ENCODE measurements around the gene SIRT4. TPM values are rescaled to one million over a fixed set of nuclear protein-coding genes. Genes with fewer than 3 reads are reported as not detected.

SIRT4 gene
- total RNA-seq, 1 experiment from 2014 or later = 2.8 TPM

DNA sequence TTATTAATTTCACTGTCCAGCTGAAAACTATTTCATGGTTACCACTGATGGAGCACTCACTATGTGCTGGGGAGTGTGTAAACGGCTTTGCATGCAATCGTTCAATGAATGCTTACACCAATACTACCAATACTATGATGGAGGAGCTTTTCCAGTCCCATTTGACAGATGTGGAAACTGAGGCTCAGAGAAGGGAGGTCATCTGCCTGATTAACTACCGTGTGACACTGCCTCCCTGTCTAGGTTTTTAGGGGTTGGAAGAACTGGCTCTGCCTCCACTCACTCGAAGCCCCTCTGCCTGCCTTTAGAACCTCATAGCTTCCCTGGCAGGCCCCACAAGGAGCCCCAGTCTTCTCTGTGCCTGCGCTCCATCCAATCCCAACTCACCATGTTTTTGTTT is 55.0 kb downstream of the SIRT4 start:
- CTCF ChIA-PET = interaction anchor here (0.6 to 3.7 kb wide), 19 partner anchors 10 to 156 kb away, joined by 3 to 89 read pairs (median 4); partner anchors contain the start of genes COX6A1, GATC, RPLP0 and SRSF9

GRCh38 chr12:120358412-120359100 is 56.4 kb downstream of the SIRT4 start:
- Mint-ChIP-seq H3K4me1 (peaks cover 44% of the 10 kb centered on the region), H3K36me3 (peaks cover 36% of the 10 kb centered on the region), H3K27me3 (ENCODE audit: low read depth) (no peaks in the 10 kb centered on the region), H3K27ac (peak overlapping the region; percentile 19), H3K4me3 (no peak overlapping the region), H3K9me3 (no peaks in the 10 kb centered on the region)
- ATAC-seq (peak; percentile 53), DNase-seq (ENCODE audit: low spot score) (peak; percentile 76)
- ChIA-PET CTCF (interaction anchor here (0.7 to 3.7 kb wide), 12 partner anchors 9 to 129 kb away, joined by 3 to 89 read pairs (median 4); partner anchors contain the start of gene COX6A1), POLR2A (interaction anchor here (0.8 to 1.3 kb wide), 4 partner anchors 8 to 85 kb away, joined by 4 to 6 read pairs (median 4); no protein-coding TSS in a partner anchor)
- TF ChIP-seq ZNF263 (CRISPR knock-in tag; IDR thresholded peaks at IDR 0.05; ENCODE audit: low read depth) = no peak
- TF ChIP-seq, protein P1, sequence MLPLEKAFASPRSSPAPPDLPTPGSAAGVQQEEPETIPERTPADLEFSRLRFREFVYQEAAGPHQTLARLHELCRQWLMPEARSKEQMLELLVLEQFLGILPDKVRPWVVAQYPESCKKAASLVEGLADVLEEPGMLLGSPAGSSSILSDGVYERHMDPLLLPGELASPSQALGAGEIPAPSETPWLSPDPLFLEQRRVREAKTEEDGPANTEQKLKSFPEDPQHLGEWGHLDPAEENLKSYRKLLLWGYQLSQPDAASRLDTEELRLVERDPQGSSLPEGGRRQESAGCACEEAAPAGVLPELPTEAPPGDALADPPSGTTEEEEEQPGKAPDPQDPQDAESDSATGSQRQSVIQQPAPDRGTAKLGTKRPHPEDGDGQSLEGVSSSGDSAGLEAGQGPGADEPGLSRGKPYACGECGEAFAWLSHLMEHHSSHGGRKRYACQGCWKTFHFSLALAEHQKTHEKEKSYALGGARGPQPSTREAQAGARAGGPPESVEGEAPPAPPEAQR (CRISPR knock-in tag; IDR thresholded peaks at IDR 0.05) = no peak
- no peak for TF ChIP-seq ZNF425 (CRISPR knock-in tag; conservative IDR thresholded peaks at IDR 0.05)
- TF ChIP-seq RORB (CRISPR knock-in tag; IDR thresholded peaks at IDR 0.05) = no peak
- no peak for TF ChIP-seq NR1H2 (CRISPR knock-in tag; IDR thresholded peaks at IDR 0.05)
- no peak for TF ChIP-seq CREM (CRISPR knock-in tag; IDR thresholded peaks at IDR 0.05)
- TF ChIP-seq GABPB1 (CRISPR knock-in tag; IDR thresholded peaks at IDR 0.05) = no peak
- TF ChIP-seq SMAD4 (CRISPR knock-in tag; IDR thresholded peaks at IDR 0.05) = no peak

More for the DNA sequence above, 55.0 kb downstream of the SIRT4 start:
- H3K27me3 Mint-ChIP-seq (ENCODE audit: low read depth) = no peaks in the 10 kb centered on the region
- DNase-seq (ENCODE audit: low spot score) = no peak
- H3K4me3 Mint-ChIP-seq = no peak overlapping the region
- TF ChIP-seq TP53 (CRISPR knock-in tag; IDR thresholded peaks at IDR 0.05) (no peak), ETV6 (CRISPR knock-in tag; IDR thresholded peaks at IDR 0.05) (no peak), SOX15 (CRISPR knock-in tag; IDR thresholded peaks at IDR 0.05) (no peak), ZBTB43 (CRISPR knock-in tag; IDR thresholded peaks at IDR 0.05) (no peak), SMAD3 (CRISPR knock-in tag; IDR thresholded peaks at IDR 0.05; ENCODE audit: borderline replicate concordance) (no peak), CREB1 (CRISPR knock-in tag; IDR thresholded peaks at IDR 0.05) (no peak), USF1 (CRISPR knock-in tag; IDR thresholded peaks at IDR 0.05) (no peak), NR3C1 (CRISPR knock-in tag; conservative IDR thresholded peaks at IDR 0.05; ENCODE audit: low read depth) (no peak)
- TF ChIP-seq, protein P2, sequence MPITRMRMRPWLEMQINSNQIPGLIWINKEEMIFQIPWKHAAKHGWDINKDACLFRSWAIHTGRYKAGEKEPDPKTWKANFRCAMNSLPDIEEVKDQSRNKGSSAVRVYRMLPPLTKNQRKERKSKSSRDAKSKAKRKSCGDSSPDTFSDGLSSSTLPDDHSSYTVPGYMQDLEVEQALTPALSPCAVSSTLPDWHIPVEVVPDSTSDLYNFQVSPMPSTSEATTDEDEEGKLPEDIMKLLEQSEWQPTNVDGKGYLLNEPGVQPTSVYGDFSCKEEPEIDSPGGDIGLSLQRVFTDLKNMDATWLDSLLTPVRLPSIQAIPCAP (CRISPR knock-in tag; IDR thresholded peaks at IDR 0.05) = no peak
- TF ChIP-seq, protein P3, sequence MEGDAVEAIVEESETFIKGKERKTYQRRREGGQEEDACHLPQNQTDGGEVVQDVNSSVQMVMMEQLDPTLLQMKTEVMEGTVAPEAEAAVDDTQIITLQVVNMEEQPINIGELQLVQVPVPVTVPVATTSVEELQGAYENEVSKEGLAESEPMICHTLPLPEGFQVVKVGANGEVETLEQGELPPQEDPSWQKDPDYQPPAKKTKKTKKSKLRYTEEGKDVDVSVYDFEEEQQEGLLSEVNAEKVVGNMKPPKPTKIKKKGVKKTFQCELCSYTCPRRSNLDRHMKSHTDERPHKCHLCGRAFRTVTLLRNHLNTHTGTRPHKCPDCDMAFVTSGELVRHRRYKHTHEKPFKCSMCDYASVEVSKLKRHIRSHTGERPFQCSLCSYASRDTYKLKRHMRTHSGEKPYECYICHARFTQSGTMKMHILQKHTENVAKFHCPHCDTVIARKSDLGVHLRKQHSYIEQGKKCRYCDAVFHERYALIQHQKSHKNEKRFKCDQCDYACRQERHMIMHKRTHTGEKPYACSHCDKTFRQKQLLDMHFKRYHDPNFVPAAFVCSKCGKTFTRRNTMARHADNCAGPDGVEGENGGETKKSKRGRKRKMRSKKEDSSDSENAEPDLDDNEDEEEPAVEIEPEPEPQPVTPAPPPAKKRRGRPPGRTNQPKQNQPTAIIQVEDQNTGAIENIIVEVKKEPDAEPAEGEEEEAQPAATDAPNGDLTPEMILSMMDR (IDR thresholded peaks at IDR 0.05) = no peak
- TF ChIP-seq, protein P4, sequence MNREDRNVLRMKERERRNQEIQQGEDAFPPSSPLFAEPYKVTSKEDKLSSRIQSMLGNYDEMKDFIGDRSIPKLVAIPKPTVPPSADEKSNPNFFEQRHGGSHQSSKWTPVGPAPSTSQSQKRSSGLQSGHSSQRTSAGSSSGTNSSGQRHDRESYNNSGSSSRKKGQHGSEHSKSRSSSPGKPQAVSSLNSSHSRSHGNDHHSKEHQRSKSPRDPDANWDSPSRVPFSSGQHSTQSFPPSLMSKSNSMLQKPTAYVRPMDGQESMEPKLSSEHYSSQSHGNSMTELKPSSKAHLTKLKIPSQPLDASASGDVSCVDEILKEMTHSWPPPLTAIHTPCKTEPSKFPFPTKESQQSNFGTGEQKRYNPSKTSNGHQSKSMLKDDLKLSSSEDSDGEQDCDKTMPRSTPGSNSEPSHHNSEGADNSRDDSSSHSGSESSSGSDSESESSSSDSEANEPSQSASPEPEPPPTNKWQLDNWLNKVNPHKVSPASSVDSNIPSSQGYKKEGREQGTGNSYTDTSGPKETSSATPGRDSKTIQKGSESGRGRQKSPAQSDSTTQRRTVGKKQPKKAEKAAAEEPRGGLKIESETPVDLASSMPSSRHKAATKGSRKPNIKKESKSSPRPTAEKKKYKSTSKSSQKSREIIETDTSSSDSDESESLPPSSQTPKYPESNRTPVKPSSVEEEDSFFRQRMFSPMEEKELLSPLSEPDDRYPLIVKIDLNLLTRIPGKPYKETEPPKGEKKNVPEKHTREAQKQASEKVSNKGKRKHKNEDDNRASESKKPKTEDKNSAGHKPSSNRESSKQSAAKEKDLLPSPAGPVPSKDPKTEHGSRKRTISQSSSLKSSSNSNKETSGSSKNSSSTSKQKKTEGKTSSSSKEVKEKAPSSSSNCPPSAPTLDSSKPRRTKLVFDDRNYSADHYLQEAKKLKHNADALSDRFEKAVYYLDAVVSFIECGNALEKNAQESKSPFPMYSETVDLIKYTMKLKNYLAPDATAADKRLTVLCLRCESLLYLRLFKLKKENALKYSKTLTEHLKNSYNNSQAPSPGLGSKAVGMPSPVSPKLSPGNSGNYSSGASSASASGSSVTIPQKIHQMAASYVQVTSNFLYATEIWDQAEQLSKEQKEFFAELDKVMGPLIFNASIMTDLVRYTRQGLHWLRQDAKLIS (CRISPR knock-in tag; IDR thresholded peaks at IDR 0.05; ENCODE audit: borderline replicate concordance) = no peak
- H3K4me1 Mint-ChIP-seq = peaks cover 30% of the 10 kb centered on the region
- H3K36me3 Mint-ChIP-seq = peaks cover 44% of the 10 kb centered on the region
- H3K9me3 Mint-ChIP-seq = no peaks in the 10 kb centered on the region
- peak overlapping the region; percentile 63 for H3K27ac Mint-ChIP-seq
- POLR2A ChIA-PET = interaction anchor here (0.9 kb wide), 1 partner anchor 76 kb away, joined by 3 read pairs; no protein-coding TSS in a partner anchor
- no peak for ATAC-seq
